T-helper 2 cell treated with Interferon-gamma antibody and Interleukin-4, amounts not matched to agents 5 μg/mL and 100 μg/mL, for 36 hours (primary cell): ENCODE results near the gene PLPPR2.

ENCODE experiments used
- DNase-seq: peaks from one replicate; pipeline ENCODE4 v3.0.0; 2021; ENCODE audit warnings: low spot score
- H3K27ac Mint-ChIP-seq: one replicate; pipeline ENCODE4 v1.8.0; 2021; ENCODE audit warnings: mild to moderate bottlenecking, mixed read lengths
- H3K27me3 Mint-ChIP-seq: one replicate; pipeline ENCODE4 v1.8.0; 2021; ENCODE audit warnings: low read depth, mixed read lengths
- H3K36me3 Mint-ChIP-seq: one replicate; pipeline ENCODE4 v1.8.0; 2021; ENCODE audit warnings: low read depth, mixed read lengths
- H3K4me1 Mint-ChIP-seq: one replicate; pipeline ENCODE4 v1.8.0; 2021; ENCODE audit warnings: low read depth, mixed read lengths
- H3K4me3 Mint-ChIP-seq: one replicate; pipeline ENCODE4 v1.8.0; 2022; ENCODE audit warnings: mild to moderate bottlenecking, moderate library complexity, mixed read lengths
- H3K9me3 Mint-ChIP-seq: one replicate; pipeline ENCODE4 v1.8.0; 2021; ENCODE audit warnings: mixed read lengths

PLPPR2 gene

DNA sequence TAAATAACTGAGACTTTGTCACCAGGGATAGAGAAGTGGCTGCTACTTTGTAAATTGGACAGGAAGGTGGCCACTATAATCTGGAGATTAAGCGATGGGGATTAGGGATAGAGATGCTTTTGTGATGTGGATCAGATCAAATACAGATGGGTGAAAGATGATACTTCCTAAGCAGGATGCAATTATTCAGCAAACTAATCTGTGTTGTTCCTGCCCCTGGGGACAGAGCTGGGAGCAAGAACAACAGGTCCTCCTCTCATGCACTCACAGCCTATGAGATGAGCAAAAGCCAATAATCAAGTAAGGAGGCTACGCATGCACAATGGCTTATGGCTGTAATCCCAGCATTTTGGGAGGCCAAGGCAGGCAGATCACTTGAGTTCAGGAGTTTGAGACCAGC is 59.3 kb downstream of the PLPPR2 start:
- peaks cover 37% of the 10 kb centered on the region for H3K27me3 Mint-ChIP-seq
- no peaks in the 10 kb centered on the region for H3K4me1 Mint-ChIP-seq
- H3K9me3 Mint-ChIP-seq = no peaks in the 10 kb centered on the region
- no peaks in the 10 kb centered on the region for H3K36me3 Mint-ChIP-seq
- H3K27ac Mint-ChIP-seq = no peak overlapping the region
- no peak overlapping the region for H3K4me3 Mint-ChIP-seq
- no peak for DNase-seq
